Transverse colon (tissue), 4 donors: ENCODE data around the gene NLRC4. TPM values are rescaled to one million over a fixed set of nuclear protein-coding genes. Genes with fewer than 3 reads are reported as not detected.
"Not testable (repeated sequence)": the region's sequence is repeated elsewhere in the genome, so short reads cannot be mapped to it uniquely, and the experiment has no call there.

Experiments
- DNase-seq: peaks from one replicate; pipeline ENCODE4 v3.0.0-alpha.2; 2019
- H3K27ac ChIP-seq, 4 donors: fragments of 200-600 bp; sonication (generic); 2 replicates each; pipeline ENCODE4 v1.5.1; 2016 to 2018; ENCODE audit warnings: inconsistent platforms in 4 of 4
- H3K27me3 ChIP-seq: fragments of 200-600 bp; sonication (generic); 2 replicates; pipeline ENCODE4 v1.5.1; 2017; ENCODE audit warnings: inconsistent platforms
- H3K36me3 ChIP-seq, 4 donors: fragments of 200-600 bp; sonication (generic); 2 replicates each; pipeline ENCODE4 v1.5.1; 2017 to 2019; ENCODE audit warnings: inconsistent platforms in 4 of 4
- H3K4me1 ChIP-seq, 4 donors: fragments of 200-600 bp; sonication (generic); 2 replicates each; pipeline ENCODE4 v1.5.1; 2017 to 2020; ENCODE audit warnings: inconsistent platforms in 4 of 4
- H3K4me3 ChIP-seq, 4 donors: fragments of 200-600 bp; sonication (generic); 1 replicate in 1 of 4; 2 replicates in 3 of 4; pipeline versions ENCODE4 v1.5.1 to v1.6.1; 2017 to 2019; ENCODE audit warnings: inconsistent platforms in 4 of 4
- H3K9me3 ChIP-seq, 2 donors: fragments of 200-600 bp; sonication (generic); 2 replicates each; pipeline ENCODE4 v1.5.1; 2017 to 2019; ENCODE audit warnings: inconsistent platforms in 2 of 2
- CTCF ChIP-seq, 5 experiments: fragments of 200-600 bp in 3 of 5; fragments of 450-650 bp in 2 of 5; sonication (generic) in 3 of 5; IDR thresholded peaks; 1 replicate in 2 of 5; 2 replicates in 3 of 5; pipeline ENCODE4 v1.5.1; 2016 to 2017; ENCODE audit warnings: antibody characterized with exemption in 5 of 5, inconsistent platforms in 3 of 5, mild to moderate bottlenecking in 2 of 5, moderate library complexity in 1 of 5
- EP300 ChIP-seq: sonication (generic); formaldehyde crosslinking; IDR thresholded peaks from one replicate; pipeline ENCODE4 v1.6.1; 2017; ENCODE audit warnings: antibody characterized with exemption, low read depth
- POLR2A ChIP-seq: fragments of 450-650 bp; IDR thresholded peaks from one replicate; pipeline ENCODE4 v1.6.1; 2016; ENCODE audit warnings: antibody characterized with exemption, mild to moderate bottlenecking, moderate library complexity
- POLR2AphosphoS5 ChIP-seq, 3 donors: sonication (generic); formaldehyde crosslinking; IDR thresholded peaks; one replicate each; pipeline ENCODE4 v1.6.1; 2016; ENCODE audit warnings: antibody characterized with exemption in 3 of 3
- WGBS, 2 donors: methylation state at CpG; one replicate each; pipeline ENCODE4 v1.1.5; 2018; ENCODE audit warnings: low coverage in 1 of 2; 5-methylcytosine and 5-hydroxymethylcytosine counted together
- in situ Hi-C, 4 donors: fragments of 200-750 bp; cut with MboI; loops; one replicate each; pipeline versions ENCODE4 v1.15.0 to v1.15.1; 2017; ENCODE audit warnings: low sequenced_read_pairs in 3 of 4, low pct_ligation_motif_present in 1 of 4, low pct_unique_long_range_greater_than_20kb in 1 of 4
- intact Hi-C: fragments of 100-400 bp; cut with DNase I; formaldehyde crosslinking; loops from one replicate; pipeline ENCODE4 v1.15.1; 2023; ENCODE audit warnings: low total_unique reads
- total RNA-seq, 4 donors: library from RNA; depleted of rRNA; stranded (reverse); fragments of >200 nt; gene quantifications; one replicate each; pipeline ENCODE4 v1.1.0, GENCODE V29; 2016

The NLRC4 gene
- total RNA-seq, 4 donors from 2014 or later = 0.20 to 1.4 (median 0.39) TPM

GRCh38 chr2:32278478-32278853 lies 13.8 kb upstream of the NLRC4 start:
- peak overlapping the region; percentile 83 to 93 (median 90) for H3K27ac ChIP-seq
- H3K9me3 ChIP-seq = no peaks in the 10 kb centered on the region
- WGBS, 2 donors = 11 to 13% methylated on average over 6 of the region's 6 CpGs
- in situ Hi-C loops (loop anchor here in 1 of 4 donors (10.0 kb wide), 1 partner anchor 114 kb away; the partner anchor contains the start of gene SLC30A6), intact Hi-C loops (no loop called here)
- TF ChIP-seq POLR2AphosphoS5 (IDR thresholded peaks at IDR 0.05) (no peak), EP300 (no peak), CTCF (IDR thresholded peaks at IDR 0.05) (no peak), POLR2A (no peak)
- no peaks in the 10 kb centered on the region for H3K27me3 ChIP-seq
- no peak for DNase-seq
- H3K4me1 ChIP-seq = peaks cover 0 to 36% (median 11%) of the 10 kb centered on the region in 4 donors
- peak overlapping the region; percentile 84 to 99 (median 98) for H3K4me3 ChIP-seq
- H3K36me3 ChIP-seq = peaks cover 0 to 7% (median 3%) of the 10 kb centered on the region in 4 donors

DNA sequence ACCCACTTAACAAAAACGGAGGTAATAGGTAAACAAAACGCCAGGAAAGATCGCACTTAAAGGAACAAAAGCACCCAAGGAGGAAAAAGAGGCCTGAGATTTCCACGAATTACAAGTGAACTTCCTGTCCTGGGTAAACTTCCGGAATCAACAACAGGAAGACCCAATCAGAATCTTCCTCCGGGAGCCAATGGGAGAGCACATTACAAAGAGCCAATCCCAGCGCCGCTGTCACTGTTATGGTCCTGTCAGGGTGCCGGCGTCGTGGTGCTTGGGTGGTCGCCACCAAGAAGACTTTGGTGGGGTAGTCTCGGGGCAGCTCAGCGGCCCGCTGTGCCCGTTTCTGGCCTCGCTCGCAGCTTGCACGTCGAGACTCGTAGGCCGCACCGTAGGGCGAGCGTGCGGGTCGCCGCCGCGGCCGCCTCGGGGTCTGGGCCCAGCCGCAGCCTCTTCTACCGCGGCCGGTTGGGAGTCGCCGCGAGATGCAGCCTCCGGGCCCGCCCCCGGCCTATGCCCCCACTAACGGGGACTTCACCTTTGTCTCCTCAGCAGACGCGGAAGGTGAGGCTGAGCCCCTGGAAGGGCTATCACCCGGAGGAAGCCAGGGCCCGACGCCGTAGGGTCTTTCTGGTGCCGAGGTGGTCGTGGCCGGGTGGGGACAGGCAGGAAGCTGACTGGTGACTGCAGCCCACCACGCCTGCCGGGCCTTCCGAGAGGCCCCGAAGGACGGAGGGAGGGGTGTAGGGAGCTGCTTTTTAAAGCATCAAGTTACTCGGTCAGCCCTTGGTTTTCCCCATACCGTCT lies 13.2 kb upstream of the NLRC4 start, which contains the start of gene YIPF4:
TSS of gene YIPF4 (plus strand) at position 231 of the 804 bp plus-strand sequence. CDS start at position 483, 252 bp downstream.
- H3K27me3 ChIP-seq = no peaks in the 10 kb centered on the region
- H3K27ac ChIP-seq = peak within 1 kb of the TSS; percentile 83 to 93 (median 90)
- H3K4me1 ChIP-seq = peaks cover 0 to 36% (median 11%) of the 10 kb centered on the region in 4 donors
- DNase-seq = peak; percentile 90
- H3K4me3 ChIP-seq = peak within 1 kb of the TSS; percentile 84 to 99 (median 98)
- H3K9me3 ChIP-seq = no peaks in the 10 kb centered on the region
- intact Hi-C loops = no loop called here
- TF ChIP-seq EP300 (no peak), POLR2AphosphoS5 (IDR thresholded peaks at IDR 0.05) (peak; percentile 47 to 77 (median 71)), CTCF (IDR thresholded peaks at IDR 0.05) (no peak), POLR2A (peak; percentile 46)
- peaks cover 0 to 7% (median 3%) of the 10 kb centered on the region in 4 donors for H3K36me3 ChIP-seq
- 0% methylated on average over 12 to 42 of the region's 59 CpGs for WGBS, 2 donors
- in situ Hi-C loops = loop anchor here in 1 of 4 donors (10.0 kb wide), 1 partner anchor 113 kb away; the partner anchor contains the start of gene SLC30A6

GRCh38 chr2:32277363-32277673 lies 12.6 kb upstream of the NLRC4 start:
- TF ChIP-seq EP300 (no peak), POLR2AphosphoS5 (IDR thresholded peaks at IDR 0.05) (no peak), CTCF (IDR thresholded peaks at IDR 0.05) (no peak), POLR2A (no peak)
- peak overlapping the region; percentile 84 to 99 (median 98) for H3K4me3 ChIP-seq
- H3K27ac ChIP-seq = peak overlapping the region; percentile 83 to 93 (median 90)
- WGBS, 2 donors = 20 to 58% methylated on average over 1 to 5 of the region's 5 CpGs
- in situ Hi-C loops (loop anchor here in 1 of 4 donors (10.0 kb wide), 1 partner anchor 113 kb away; the partner anchor contains the start of gene SLC30A6), intact Hi-C loops (no loop called here)
- no peaks in the 10 kb centered on the region for H3K9me3 ChIP-seq
- peaks cover 0 to 36% (median 11%) of the 10 kb centered on the region in 4 donors for H3K4me1 ChIP-seq
- H3K36me3 ChIP-seq = peaks cover 0 to 4% (median 2%) of the 10 kb centered on the region in 4 donors
- H3K27me3 ChIP-seq = no peaks in the 10 kb centered on the region
- DNase-seq = no peak

- 97% methylated on average over 7 of the region's 7 CpGs; no CpG with 5 or more reads in 1 of the 2 donors for WGBS, 2 donors
- DNase-seq, H3K4me3 ChIP-seq, H3K9me3 ChIP-seq, H3K36me3 ChIP-seq, intact Hi-C loops, H3K27ac ChIP-seq, H3K27me3 ChIP-seq: not testable (repeated sequence)
- peaks cover 0 to 28% (median 8%) of the 10 kb centered on the region in 4 donors for H3K4me1 ChIP-seq
- in situ Hi-C loops = loop anchor here in 1 of 4 donors (10.0 kb wide), 1 partner anchor 111 kb away; the partner anchor contains the start of gene SLC30A6
These were observed 11.1 kb upstream of the NLRC4 start for GRCh38 chr2:32275790-32276189.
